NB4 (cell line): ENCODE data around the gene ERBB4.

Experiments used
- MYC ChIP-seq: IDR thresholded peaks from 2 replicates; pipeline ENCODE4 v1.6.1; 2011; ENCODE audit warnings: low read depth, low read length
- POLR2A ChIP-seq: IDR thresholded peaks from 2 replicates; pipeline ENCODE4 v1.6.1; 2011; ENCODE audit warnings: mild to moderate bottlenecking; ENCODE audit not compliant: insufficient read length; ENCODE audit errors: extremely low read depth
- TF ChIP-seq, protein P1 (sequence below): IDR thresholded peaks from one replicate; pipeline ENCODE4 v1.5.1; 2012; ENCODE audit warnings: low read depth, low read length
- TF ChIP-seq, protein P2 (sequence below): IDR thresholded peaks from 2 replicates; pipeline ENCODE4 v1.6.1; 2011; ENCODE audit warnings: low read depth, low read length

DNA sequence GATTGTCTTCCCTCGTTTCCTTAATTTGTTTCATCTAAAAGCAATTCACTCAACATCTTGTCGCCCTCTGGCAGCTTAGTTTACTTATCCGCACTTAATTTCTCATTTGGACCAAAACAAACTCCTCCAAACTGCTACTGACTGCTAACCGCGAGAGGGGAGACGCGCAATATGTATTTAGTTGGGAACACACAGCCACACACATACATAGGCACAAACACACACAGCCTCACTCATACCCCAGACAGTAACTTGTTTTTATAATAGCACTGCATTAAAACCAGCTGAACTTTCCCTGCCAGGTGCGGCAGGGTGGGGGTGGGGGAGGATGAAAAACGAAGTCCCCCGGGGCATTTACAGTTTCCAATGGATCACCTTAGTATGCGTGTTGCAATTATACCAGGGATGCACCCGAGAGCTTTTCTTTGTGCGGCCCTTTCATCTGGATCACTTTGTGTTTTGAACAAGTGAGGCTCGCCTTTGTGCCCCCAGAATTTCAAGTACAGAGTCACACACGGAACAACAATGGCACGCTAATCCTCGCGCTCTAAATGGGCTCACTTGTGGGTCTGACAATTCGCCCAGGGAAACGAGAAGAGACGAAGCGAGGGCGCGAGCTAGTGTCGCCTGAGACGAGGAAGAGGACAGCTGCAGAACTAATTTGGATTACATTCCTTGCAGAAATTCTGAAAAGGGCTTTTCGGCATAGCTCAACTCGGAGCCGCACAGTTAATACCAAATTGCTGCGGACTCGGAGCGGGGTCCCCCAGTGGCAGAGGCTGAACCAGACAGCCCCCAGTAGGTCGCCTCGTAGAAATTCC, 2.4 kb downstream of the ERBB4 start:
- TF ChIP-seq, protein P1, sequence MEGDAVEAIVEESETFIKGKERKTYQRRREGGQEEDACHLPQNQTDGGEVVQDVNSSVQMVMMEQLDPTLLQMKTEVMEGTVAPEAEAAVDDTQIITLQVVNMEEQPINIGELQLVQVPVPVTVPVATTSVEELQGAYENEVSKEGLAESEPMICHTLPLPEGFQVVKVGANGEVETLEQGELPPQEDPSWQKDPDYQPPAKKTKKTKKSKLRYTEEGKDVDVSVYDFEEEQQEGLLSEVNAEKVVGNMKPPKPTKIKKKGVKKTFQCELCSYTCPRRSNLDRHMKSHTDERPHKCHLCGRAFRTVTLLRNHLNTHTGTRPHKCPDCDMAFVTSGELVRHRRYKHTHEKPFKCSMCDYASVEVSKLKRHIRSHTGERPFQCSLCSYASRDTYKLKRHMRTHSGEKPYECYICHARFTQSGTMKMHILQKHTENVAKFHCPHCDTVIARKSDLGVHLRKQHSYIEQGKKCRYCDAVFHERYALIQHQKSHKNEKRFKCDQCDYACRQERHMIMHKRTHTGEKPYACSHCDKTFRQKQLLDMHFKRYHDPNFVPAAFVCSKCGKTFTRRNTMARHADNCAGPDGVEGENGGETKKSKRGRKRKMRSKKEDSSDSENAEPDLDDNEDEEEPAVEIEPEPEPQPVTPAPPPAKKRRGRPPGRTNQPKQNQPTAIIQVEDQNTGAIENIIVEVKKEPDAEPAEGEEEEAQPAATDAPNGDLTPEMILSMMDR = no peak
- TF ChIP-seq, protein P2, sequence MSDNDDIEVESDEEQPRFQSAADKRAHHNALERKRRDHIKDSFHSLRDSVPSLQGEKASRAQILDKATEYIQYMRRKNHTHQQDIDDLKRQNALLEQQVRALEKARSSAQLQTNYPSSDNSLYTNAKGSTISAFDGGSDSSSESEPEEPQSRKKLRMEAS = no peak
- TF ChIP-seq POLR2A (no peak), MYC (no peak)
